Memory B cell (primary cell): ENCODE results near the gene SLIT3.
"Not testable (repeated sequence)": the region's sequence is repeated elsewhere in the genome, so short reads cannot be mapped to it uniquely, and the experiment has no call there.

Experiments used
- ATAC-seq: fragments of 150-1000 bp; cut with Tn5 transposase; 2 replicates; pipeline ENCODE4 v1.10.0; 2021; ENCODE audit warnings: low read depth, mild to moderate bottlenecking, moderate library complexity
- DNase-seq, 2 donors: peaks; one replicate each; pipeline ENCODE4 v3.0.0; 2022; ENCODE audit warnings: low spot score in 2 of 2
- H3K27ac Mint-ChIP-seq: one replicate; pipeline ENCODE4 v1.8.0; 2022; ENCODE audit warnings: mild to moderate bottlenecking, moderate library complexity, mixed read lengths
- H3K27me3 Mint-ChIP-seq: one replicate; pipeline ENCODE4 v1.8.0; 2022; ENCODE audit warnings: mixed read lengths
- H3K36me3 Mint-ChIP-seq: one replicate; pipeline ENCODE4 v1.8.0; 2022; ENCODE audit warnings: mild to moderate bottlenecking, mixed read lengths
- H3K4me1 Mint-ChIP-seq: one replicate; pipeline ENCODE4 v1.8.0; 2022; ENCODE audit warnings: mixed read lengths
- H3K4me3 Mint-ChIP-seq: one replicate; pipeline ENCODE4 v1.8.0; 2022; ENCODE audit warnings: mild to moderate bottlenecking, moderate library complexity, mixed read lengths
- H3K9me3 Mint-ChIP-seq: one replicate; pipeline ENCODE4 v1.8.0; 2022; ENCODE audit warnings: mixed read lengths

The SLIT3 gene

GRCh38 chr5:169112016-169112415 is 188.9 kb downstream of the SLIT3 start:
- Mint-ChIP-seq H3K4me1 (no peaks in the 10 kb centered on the region), H3K36me3 (no peaks in the 10 kb centered on the region), H3K9me3 (no peaks in the 10 kb centered on the region), H3K4me3 (no peak overlapping the region), H3K27me3 (peaks cover 3% of the 10 kb centered on the region), H3K27ac (no peak overlapping the region)
- DNase-seq (no peak), ATAC-seq (no peak)

- DNase-seq (no peak), ATAC-seq (no peak)
- H3K36me3 Mint-ChIP-seq, result no peaks in the 10 kb centered on the region
Measured at GRCh38 chr5:169106911-169107706, 193.8 kb downstream of the SLIT3 start.

GRCh38 chr5:169105582-169105981 is 195.4 kb downstream of the SLIT3 start:
- not testable (repeated sequence) for H3K27me3 Mint-ChIP-seq, DNase-seq, H3K4me1 Mint-ChIP-seq, H3K9me3 Mint-ChIP-seq, H3K36me3 Mint-ChIP-seq, H3K4me3 Mint-ChIP-seq, H3K27ac Mint-ChIP-seq, ATAC-seq

More at GRCh38 chr5:169106911-169107706, 193.8 kb downstream of the SLIT3 start:
- Mint-ChIP-seq H3K27me3 (peaks cover 5% of the 10 kb centered on the region), H3K4me1 (no peaks in the 10 kb centered on the region), H3K27ac (no peak overlapping the region), H3K4me3 (no peak overlapping the region), H3K9me3 (no peaks in the 10 kb centered on the region)

GRCh38 chr5:169104937-169105494 is 195.9 kb downstream of the SLIT3 start:
- ATAC-seq (no peak), DNase-seq (no peak)
- no peaks in the 10 kb centered on the region for H3K36me3 Mint-ChIP-seq
- H3K27me3 Mint-ChIP-seq, result peaks cover 5% of the 10 kb centered on the region
- no peak overlapping the region for H3K4me3 Mint-ChIP-seq
- H3K4me1 Mint-ChIP-seq, result no peaks in the 10 kb centered on the region
- no peaks in the 10 kb centered on the region for H3K9me3 Mint-ChIP-seq
- H3K27ac Mint-ChIP-seq, result no peak overlapping the region

- H3K4me1 Mint-ChIP-seq, result no peaks in the 10 kb centered on the region
- H3K36me3 Mint-ChIP-seq, result no peaks in the 10 kb centered on the region
- H3K27me3 Mint-ChIP-seq, result peaks cover 7% of the 10 kb centered on the region
- ATAC-seq (no peak), DNase-seq (no peak)
- H3K27ac Mint-ChIP-seq, result no peak overlapping the region
- H3K9me3 Mint-ChIP-seq, result no peaks in the 10 kb centered on the region
- no peak overlapping the region for H3K4me3 Mint-ChIP-seq
Measured at GRCh38 chr5:169103586-169104181, 197.3 kb downstream of the SLIT3 start.

GRCh38 chr5:169101966-169102365 is 199.0 kb downstream of the SLIT3 start:
- ATAC-seq (no peak), DNase-seq (no peak)
- Mint-ChIP-seq H3K4me3 (no peak overlapping the region), H3K27me3 (peaks cover 5% of the 10 kb centered on the region), H3K36me3 (no peaks in the 10 kb centered on the region), H3K4me1 (no peaks in the 10 kb centered on the region), H3K27ac (no peak overlapping the region), H3K9me3 (peaks cover 1% of the 10 kb centered on the region)

- Mint-ChIP-seq H3K27me3 (peaks cover 5% of the 10 kb centered on the region), H3K36me3 (no peaks in the 10 kb centered on the region), H3K4me3 (no peak overlapping the region), H3K27ac (no peak overlapping the region), H3K4me1 (no peaks in the 10 kb centered on the region), H3K9me3 (peaks cover 1% of the 10 kb centered on the region)
- ATAC-seq (no peak), DNase-seq (no peak)
Measured at GRCh38 chr5:169100735-169101075, 200.2 kb downstream of the SLIT3 start.

- DNase-seq (no peak), ATAC-seq (no peak)
- Mint-ChIP-seq H3K4me1 (no peaks in the 10 kb centered on the region), H3K4me3 (no peak overlapping the region), H3K9me3 (peaks cover 1% of the 10 kb centered on the region), H3K36me3 (no peaks in the 10 kb centered on the region), H3K27ac (no peak overlapping the region), H3K27me3 (peaks cover 5% of the 10 kb centered on the region)
Measured at GRCh38 chr5:169099801-169100734, 200.9 kb downstream of the SLIT3 start.

- DNase-seq (no peak), ATAC-seq (no peak)
- Mint-ChIP-seq H3K4me1 (no peaks in the 10 kb centered on the region), H3K27me3 (peaks cover 3% of the 10 kb centered on the region), H3K36me3 (no peaks in the 10 kb centered on the region), H3K9me3 (peaks cover 1% of the 10 kb centered on the region), H3K27ac (no peak overlapping the region), H3K4me3 (no peak overlapping the region)
Measured at GRCh38 chr5:169098331-169099121, 202.4 kb downstream of the SLIT3 start.

GRCh38 chr5:169097374-169098326 is 203.3 kb downstream of the SLIT3 start:
- H3K27me3 Mint-ChIP-seq, result peaks cover 3% of the 10 kb centered on the region
- H3K4me1 Mint-ChIP-seq, result no peaks in the 10 kb centered on the region
- no peak overlapping the region for H3K27ac Mint-ChIP-seq
- H3K36me3 Mint-ChIP-seq, result no peaks in the 10 kb centered on the region
- ATAC-seq (no peak), DNase-seq (no peak)
- H3K4me3 Mint-ChIP-seq, result no peak overlapping the region
- H3K9me3 Mint-ChIP-seq, result peaks cover 1% of the 10 kb centered on the region

- H3K27me3 Mint-ChIP-seq, result peaks cover 5% of the 10 kb centered on the region
- DNase-seq, result no peak
- no peak for ATAC-seq
- no peak overlapping the region for H3K4me3 Mint-ChIP-seq
- H3K27ac Mint-ChIP-seq, result no peak overlapping the region
- H3K36me3 Mint-ChIP-seq, result no peaks in the 10 kb centered on the region
- H3K4me1 Mint-ChIP-seq, result no peaks in the 10 kb centered on the region
- peaks cover 1% of the 10 kb centered on the region for H3K9me3 Mint-ChIP-seq
Measured at GRCh38 chr5:169095976-169096375, 205.0 kb downstream of the SLIT3 start.

GRCh38 chr5:169095410-169095960 is 205.5 kb downstream of the SLIT3 start:
- ATAC-seq (no peak), DNase-seq (no peak)
- Mint-ChIP-seq H3K4me1 (no peaks in the 10 kb centered on the region), H3K27me3 (peaks cover 5% of the 10 kb centered on the region), H3K9me3 (peaks cover 2% of the 10 kb centered on the region), H3K27ac (no peak overlapping the region), H3K36me3 (no peaks in the 10 kb centered on the region), H3K4me3 (no peak overlapping the region)
